Measurements from ENCODE around the gene GPC3.

GPC3 gene

GRCh38 chrX:133868682-133869081 lies 116.7 kb downstream of the GPC3 start:
- H3K4me1 ChIP-seq (ENCODE audit: control insufficient read depth, insufficient read depth, low read length): peaks cover 10% of the 10 kb centered on the region
- TF ChIP-seq ZNF571 (tag by site-specific recombination; IDR thresholded peaks at IDR 0.05) (no peak), ZNF610 (tag by site-specific recombination; IDR thresholded peaks at IDR 0.05; ENCODE audit: borderline replicate concordance) (no peak), ZBTB8A (tag by site-specific recombination; IDR thresholded peaks at IDR 0.05) (0 out of 2 replicates have a peak, but pooled peaks have one; percentile 21), ZNF211 (tag by site-specific recombination; IDR thresholded peaks at IDR 0.05; ENCODE audit: low read depth) (no peak), KLF1 (tag by site-specific recombination; IDR thresholded peaks at IDR 0.05) (0 out of 2 replicates have a peak, but pooled peaks have one; percentile 19), ZBTB49 (tag by site-specific recombination; IDR thresholded peaks at IDR 0.05; ENCODE audit: low read depth) (no peak)
- no peak overlapping the region for H3K4me3 ChIP-seq (ENCODE audit: low read depth, low read length)
- ChIA-PET CTCF (interaction anchor here (0.6 to 1.1 kb wide), 3 partner anchors 21 to 158 kb away, joined by 3 to 4 read pairs (median 3); no protein-coding TSS in a partner anchor), POLR2A (no interaction called here)
- H3K9me3 ChIP-seq (ENCODE audit: control insufficient read depth, insufficient read depth, low read depth, low read length): no peaks in the 10 kb centered on the region
- H3K27ac ChIP-seq (ENCODE audit: extremely low read depth, low read depth, low read length): no peak overlapping the region
- H3K36me3 ChIP-seq (ENCODE audit: control insufficient read depth in 2 of 2, insufficient read depth in 1 of 2, low read length in 2 of 2): no peaks in the 10 kb centered on the region

GRCh38 chrX:133868250-133868649 lies 117.1 kb downstream of the GPC3 start:
- H3K36me3 ChIP-seq (ENCODE audit: control insufficient read depth in 2 of 2, insufficient read depth in 1 of 2, low read length in 2 of 2): no peaks in the 10 kb centered on the region
- no peak for TF ChIP-seq INSM2 (tag by site-specific recombination; IDR thresholded peaks at IDR 0.05)
- TF ChIP-seq PRDM10 (tag by site-specific recombination; IDR thresholded peaks at IDR 0.05): peak; percentile 93
- TF ChIP-seq SP3 (tag by site-specific recombination; IDR thresholded peaks at IDR 0.05): no peak
- TF ChIP-seq BCL11B (tag by site-specific recombination; IDR thresholded peaks at IDR 0.05; ENCODE audit: low read depth): no peak
- peak; percentile 72; the same call in 1 of the 2 replicates for TF ChIP-seq TRIM28 (IDR thresholded peaks at IDR 0.05; ENCODE audit: borderline replicate concordance, low read length)
- ChIA-PET CTCF (interaction anchor here (0.6 to 1.1 kb wide), 3 partner anchors 12 to 153 kb away, joined by 3 to 4 read pairs (median 3); no protein-coding TSS in a partner anchor), POLR2A (no interaction called here)
- H3K4me1 ChIP-seq (ENCODE audit: control insufficient read depth, insufficient read depth, low read length): peaks cover 10% of the 10 kb centered on the region
- no peak overlapping the region for H3K27ac ChIP-seq (ENCODE audit: extremely low read depth, low read depth, low read length)
- H3K9me3 ChIP-seq (ENCODE audit: control insufficient read depth, insufficient read depth, low read depth, low read length): no peaks in the 10 kb centered on the region
- H3K4me3 ChIP-seq (ENCODE audit: low read depth, low read length): no peak overlapping the region

GRCh38 chrX:133865761-133866471 lies 119.5 kb downstream of the GPC3 start:
- no peak overlapping the region for H3K27ac ChIP-seq (ENCODE audit: extremely low read depth, low read depth, low read length)
- no peaks in the 10 kb centered on the region for H3K9me3 ChIP-seq (ENCODE audit: control insufficient read depth, insufficient read depth, low read depth, low read length)
- ChIA-PET CTCF (interaction anchor here (0.6 to 0.8 kb wide), 2 partner anchors 9 to 57 kb away, joined by 3 read pairs; no protein-coding TSS in a partner anchor), POLR2A (no interaction called here)
- H3K36me3 ChIP-seq (ENCODE audit: control insufficient read depth in 2 of 2, insufficient read depth in 1 of 2, low read length in 2 of 2): no peaks in the 10 kb centered on the region
- peaks cover 10% of the 10 kb centered on the region for H3K4me1 ChIP-seq (ENCODE audit: control insufficient read depth, insufficient read depth, low read length)
- no peak overlapping the region for H3K4me3 ChIP-seq (ENCODE audit: low read depth, low read length)
- TF ChIP-seq PRDM1 (tag by site-specific recombination; IDR thresholded peaks at IDR 0.05): no peak
- TF ChIP-seq YY2 (tag by site-specific recombination; IDR thresholded peaks at IDR 0.05): no peak
- no peak for TF ChIP-seq ELK4 (IDR thresholded peaks at IDR 0.05; ENCODE audit: borderline replicate concordance, low read depth, low read length)
- no peak for TF ChIP-seq ZNF473 (tag by site-specific recombination; IDR thresholded peaks at IDR 0.05)
- no peak for TF ChIP-seq ZNF48 (tag by site-specific recombination; IDR thresholded peaks at IDR 0.05)
- no peak for TF ChIP-seq FEZF1 (tag by site-specific recombination; IDR thresholded peaks at IDR 0.05)
- no peak for TF ChIP-seq OVOL3 (tag by site-specific recombination; IDR thresholded peaks at IDR 0.05)
- no peak for TF ChIP-seq ZNF280C (tag by site-specific recombination; IDR thresholded peaks at IDR 0.05)

Data from HEK293 (cell line).